Progenitor cell of endocrine pancreas (in vitro differentiated cells): Measurements from ENCODE around the gene MTHFD1L. TPM values are rescaled to one million over a fixed set of nuclear protein-coding genes. Genes with fewer than 3 reads are reported as not detected.

Experiments used
- DNase-seq: peaks from one replicate; pipeline ENCODE4 v3.0.0; 2021; ENCODE audit warnings: low spot score; ENCODE audit not compliant: unreplicated experiment
- H3K27ac Mint-ChIP-seq: 2 replicates; pipeline ENCODE4 v1.8.0; 2021; ENCODE audit warnings: mild to moderate bottlenecking, moderate library complexity, mixed read lengths
- H3K27me3 Mint-ChIP-seq: 2 replicates; pipeline ENCODE4 v1.8.0; 2021; ENCODE audit warnings: mixed read lengths
- H3K36me3 Mint-ChIP-seq: 2 replicates; pipeline ENCODE4 v1.8.0; 2022; ENCODE audit warnings: mixed read lengths; ENCODE audit not compliant: insufficient read depth
- H3K4me1 Mint-ChIP-seq: 2 replicates; pipeline ENCODE4 v1.8.0; 2021; ENCODE audit warnings: low read depth, mixed read lengths
- H3K4me3 Mint-ChIP-seq: 2 replicates; pipeline ENCODE4 v1.8.0; 2021; ENCODE audit warnings: low read depth, mild to moderate bottlenecking, moderate library complexity, mixed read lengths
- H3K9me3 Mint-ChIP-seq: 2 replicates; pipeline ENCODE4 v1.8.0; 2021; ENCODE audit warnings: low read depth, mixed read lengths
- total RNA-seq: library from RNA; stranded (reverse); gene quantifications from 2 replicates; pipeline ENCODE4 v1.2.1, GENCODE V29; 2021
- TF ChIP-seq, protein P1 (sequence below): fragments of 200-600 bp; sonication (generic); IDR thresholded peaks from one replicate; pipeline ENCODE4 v1.5.0; 2021; ENCODE audit warnings: antibody characterized with exemption, mild to moderate bottlenecking; ENCODE audit not compliant: unreplicated experiment

Gene MTHFD1L
- total RNA-seq, 1 donor from 2014 or later: 37.4 TPM

DNA sequence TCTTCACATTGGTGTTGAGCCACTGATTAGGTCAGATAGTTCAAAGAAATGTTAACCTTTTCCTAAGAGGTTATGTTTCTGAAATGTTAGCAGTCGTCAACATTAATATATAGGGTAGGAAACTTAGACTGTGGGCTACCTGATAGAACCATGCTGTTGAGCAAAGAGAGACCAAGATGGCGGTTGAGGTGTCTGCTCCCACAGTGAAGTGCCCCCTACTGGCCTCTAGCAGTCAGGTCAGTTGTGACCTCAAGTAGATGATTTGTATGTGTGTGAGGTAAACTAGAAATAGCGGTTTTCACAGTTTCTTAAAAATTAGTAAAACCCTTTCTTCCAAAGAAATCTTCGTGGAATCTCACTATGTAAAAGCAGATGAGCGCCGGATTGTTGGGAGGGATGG is 40.3 kb downstream of the MTHFD1L start:
- DNase-seq: no peak
- no peak overlapping the region for H3K4me3 Mint-ChIP-seq
- no peaks in the 10 kb centered on the region for H3K27me3 Mint-ChIP-seq
- H3K27ac Mint-ChIP-seq: no peak overlapping the region
- TF ChIP-seq, protein P1, sequence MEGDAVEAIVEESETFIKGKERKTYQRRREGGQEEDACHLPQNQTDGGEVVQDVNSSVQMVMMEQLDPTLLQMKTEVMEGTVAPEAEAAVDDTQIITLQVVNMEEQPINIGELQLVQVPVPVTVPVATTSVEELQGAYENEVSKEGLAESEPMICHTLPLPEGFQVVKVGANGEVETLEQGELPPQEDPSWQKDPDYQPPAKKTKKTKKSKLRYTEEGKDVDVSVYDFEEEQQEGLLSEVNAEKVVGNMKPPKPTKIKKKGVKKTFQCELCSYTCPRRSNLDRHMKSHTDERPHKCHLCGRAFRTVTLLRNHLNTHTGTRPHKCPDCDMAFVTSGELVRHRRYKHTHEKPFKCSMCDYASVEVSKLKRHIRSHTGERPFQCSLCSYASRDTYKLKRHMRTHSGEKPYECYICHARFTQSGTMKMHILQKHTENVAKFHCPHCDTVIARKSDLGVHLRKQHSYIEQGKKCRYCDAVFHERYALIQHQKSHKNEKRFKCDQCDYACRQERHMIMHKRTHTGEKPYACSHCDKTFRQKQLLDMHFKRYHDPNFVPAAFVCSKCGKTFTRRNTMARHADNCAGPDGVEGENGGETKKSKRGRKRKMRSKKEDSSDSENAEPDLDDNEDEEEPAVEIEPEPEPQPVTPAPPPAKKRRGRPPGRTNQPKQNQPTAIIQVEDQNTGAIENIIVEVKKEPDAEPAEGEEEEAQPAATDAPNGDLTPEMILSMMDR: peak; percentile 24
- no peaks in the 10 kb centered on the region for H3K4me1 Mint-ChIP-seq
- H3K36me3 Mint-ChIP-seq: peaks cover 9% of the 10 kb centered on the region
- no peaks in the 10 kb centered on the region for H3K9me3 Mint-ChIP-seq

DNA sequence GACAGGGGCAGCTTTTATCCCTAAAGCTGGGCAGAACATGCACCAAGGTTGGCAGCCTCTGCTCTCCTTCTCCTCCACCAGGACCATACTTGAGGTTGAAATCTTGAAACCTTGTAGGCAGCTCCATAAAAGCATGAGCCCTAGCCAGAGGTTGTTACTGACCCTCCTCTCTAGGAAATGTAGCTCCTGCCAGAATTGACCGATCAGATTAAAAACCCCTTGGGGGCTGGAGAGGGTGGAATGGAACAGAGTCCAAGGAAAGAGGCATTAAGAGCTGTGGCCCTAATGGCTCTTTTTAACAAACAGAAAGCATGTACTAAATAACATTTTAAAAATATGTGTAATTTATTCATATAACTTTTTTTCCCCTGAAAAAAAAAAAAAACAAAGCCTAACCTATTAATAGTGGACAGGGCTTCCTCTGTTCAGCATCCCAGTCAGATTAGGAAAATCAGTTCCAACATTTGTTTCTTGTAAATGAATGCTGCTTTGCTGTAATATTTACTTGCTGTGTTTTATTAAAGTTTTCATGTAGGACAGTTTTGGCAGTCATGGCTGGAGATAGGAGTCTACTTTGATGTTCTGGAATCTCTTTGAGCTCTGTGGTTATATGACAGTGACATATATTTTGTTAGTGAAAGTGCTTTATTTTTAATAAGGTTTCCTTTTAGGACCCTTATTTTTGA is 41.3 kb downstream of the MTHFD1L start:
- Mint-ChIP-seq H3K4me3 (no peak overlapping the region), H3K27ac (no peak overlapping the region)
- no peak for DNase-seq

DNA sequence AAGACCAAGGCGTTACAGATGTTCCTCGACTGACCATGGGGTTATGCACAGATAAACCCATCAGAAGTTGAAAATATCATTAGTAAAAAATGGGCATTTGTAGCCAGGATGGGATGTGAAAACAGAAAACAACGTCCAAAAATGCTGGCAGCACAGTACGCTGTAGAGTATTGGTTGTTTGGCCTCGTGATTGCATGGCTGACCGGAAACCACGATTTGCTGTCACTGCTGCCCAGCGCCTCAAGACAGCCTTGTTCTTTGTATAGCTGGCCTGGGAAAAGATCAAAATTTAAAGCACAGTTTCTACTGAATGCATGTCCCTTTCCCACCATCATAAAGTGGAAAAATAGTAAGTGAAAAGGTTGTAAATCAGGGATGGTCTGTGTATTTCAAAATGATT is 41.9 kb downstream of the MTHFD1L start:
- no peak overlapping the region for H3K4me3 Mint-ChIP-seq
- no peaks in the 10 kb centered on the region for H3K4me1 Mint-ChIP-seq
- peaks cover 12% of the 10 kb centered on the region for H3K36me3 Mint-ChIP-seq
- no peak overlapping the region for H3K27ac Mint-ChIP-seq
- H3K27me3 Mint-ChIP-seq: no peaks in the 10 kb centered on the region
- TF ChIP-seq, protein P1: no peak
- DNase-seq: no peak
- no peaks in the 10 kb centered on the region for H3K9me3 Mint-ChIP-seq

More for the DNA sequence above, 41.3 kb downstream of the MTHFD1L start:
- TF ChIP-seq, protein P1: no peak
- Mint-ChIP-seq H3K9me3 (no peaks in the 10 kb centered on the region), H3K4me1 (no peaks in the 10 kb centered on the region), H3K27me3 (no peaks in the 10 kb centered on the region), H3K36me3 (peaks cover 12% of the 10 kb centered on the region)

DNA sequence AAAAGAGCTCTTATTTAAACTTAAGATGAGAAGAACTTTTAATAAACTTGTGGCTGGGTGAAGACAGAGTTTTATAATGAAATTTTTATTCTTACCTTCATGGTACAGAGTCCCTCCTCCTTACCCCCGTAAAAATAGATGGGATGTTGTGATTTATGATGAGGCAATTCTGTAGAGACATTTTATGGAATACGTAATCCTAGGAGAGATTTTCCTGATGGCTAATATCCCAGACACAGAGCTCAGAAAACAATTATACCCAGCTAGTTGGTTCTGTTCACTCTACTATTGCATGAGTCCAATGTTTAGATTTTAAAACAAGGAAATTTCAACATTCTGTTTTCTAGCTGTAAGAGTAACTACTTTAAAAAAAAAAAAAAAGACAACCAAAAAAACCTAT is 43.4 kb downstream of the MTHFD1L start:
- TF ChIP-seq, protein P1: no peak
- Mint-ChIP-seq H3K27ac (no peak overlapping the region), H3K27me3 (no peaks in the 10 kb centered on the region), H3K9me3 (no peaks in the 10 kb centered on the region), H3K36me3 (peaks cover 13% of the 10 kb centered on the region), H3K4me1 (no peaks in the 10 kb centered on the region), H3K4me3 (no peak overlapping the region)
- DNase-seq: no peak

DNA sequence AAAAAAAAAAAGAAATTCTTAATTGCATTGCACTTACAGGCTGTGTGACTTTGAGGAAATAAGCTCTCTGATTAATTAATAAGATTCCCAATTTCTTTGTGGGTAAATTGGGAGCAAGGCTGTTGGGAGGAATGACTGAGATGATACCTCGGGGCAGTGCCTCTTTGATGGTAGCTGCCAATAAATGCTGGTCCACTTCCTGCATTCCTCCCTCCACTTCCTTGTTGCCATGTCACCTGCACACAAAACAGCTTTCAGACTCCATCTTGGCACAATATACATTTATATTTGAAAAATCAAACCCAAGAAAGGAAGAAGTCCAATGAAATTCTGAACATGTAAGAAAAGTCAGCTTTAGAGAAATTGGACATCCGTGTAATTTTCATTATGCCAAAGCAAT is 45.1 kb downstream of the MTHFD1L start:
- Mint-ChIP-seq H3K4me3 (no peak overlapping the region), H3K27ac (no peak overlapping the region), H3K4me1 (no peaks in the 10 kb centered on the region), H3K9me3 (no peaks in the 10 kb centered on the region), H3K27me3 (no peaks in the 10 kb centered on the region), H3K36me3 (peaks cover 12% of the 10 kb centered on the region)
- no peak for DNase-seq
- TF ChIP-seq, protein P1: no peak
